GM12878 (cell line): ENCODE results near the gene DMBX1. TPM values are rescaled to one million over a fixed set of nuclear protein-coding genes. Genes with fewer than 3 reads are reported as not detected.

Source experiments
- BCL3 ChIP-seq: IDR thresholded peaks from 2 replicates; pipeline ENCODE4 v1.6.1; 2011; ENCODE audit warnings: borderline replicate concordance, low read depth, mild to moderate bottlenecking, moderate library complexity, low read length; ENCODE audit not compliant: insufficient read depth, poor library complexity, severe bottlenecking
- CREM ChIP-seq: IDR thresholded peaks from 2 replicates; pipeline ENCODE4 v1.6.1; 2014; ENCODE audit warnings: antibody characterized with exemption, low read depth
- ESRRA ChIP-seq: IDR thresholded peaks from 2 replicates; pipeline ENCODE4 v1.6.1; 2012; ENCODE audit warnings: mild to moderate bottlenecking, low read length, improper control_type of control experiment
- FOXM1 ChIP-seq: IDR thresholded peaks from 2 replicates; pipeline ENCODE4 v1.6.1; 2012; ENCODE audit warnings: low read depth, mild to moderate bottlenecking, inconsistent platforms, low read length, moderate library complexity
- KDM1A ChIP-seq: fragments of 200-600 bp; sonication (generic); IDR thresholded peaks from 2 replicates; pipeline ENCODE4 v1.6.1; 2016; ENCODE audit warnings: borderline replicate concordance
- RELA ChIP-seq: fragments of 450-650 bp; IDR thresholded peaks from 2 replicates; pipeline ENCODE4 v1.8.0; 2014; ENCODE audit warnings: borderline replicate concordance; ENCODE audit not compliant: partially characterized antibody
- ZBTB40 ChIP-seq: fragments of 450-650 bp; IDR thresholded peaks from 2 replicates; pipeline ENCODE4 v1.6.1; 2016; ENCODE audit warnings: mild to moderate bottlenecking, moderate library complexity, borderline replicate concordance
- ZNF274 ChIP-seq: IDR thresholded peaks from one replicate; pipeline ENCODE4 v1.8.0; 2011; ENCODE audit not compliant: insufficient read length, insufficient read depth
- polyA plus RNA-seq, 11 experiments: library from polyadenylated mRNA; depleted of rRNA in 4 of 11; unstranded in 6 of 11; stranded (reverse) in 5 of 11; fragments of >200 nt; fragmentation: Nextera tagmentation in 4 of 11; fragmentation: Illumina TruSeq in 1 of 11; extraction: Ambion mirVana in 4 of 11; extraction: Trizol in 1 of 11; gene quantifications; 1 replicate in 1 of 11; 2 replicates in 10 of 11; pipeline versions ENCODE4 v1.2.1 to v1.2.3, GENCODE V29; 2011 to 2016; ENCODE audit warnings: inconsistent platforms in 2 of 11, missing spikeins in 2 of 11, low read depth in 1 of 11
- total RNA-seq, 4 experiments: library from RNA; depleted of rRNA in 3 of 4; stranded (reverse); fragments of >200 nt in 3 of 4; fragmentation: Illumina TruSeq in 1 of 4; extraction: Trizol in 1 of 4; gene quantifications; 2 replicates each; pipeline versions ENCODE4 v1.2.1 to v1.2.3, GENCODE V29; 2013 to 2021

Gene DMBX1
- total and polyA plus RNA-seq, 10 of the 15 experiments (the other 5 are each of a cell fraction or from before 2014, with no cell fraction given): 0.03 TPM; not detected in 9

- TF ChIP-seq ZBTB40 (no peak), CREM (no peak), ZNF274 (no peak), BCL3 (no peak), ESRRA (no peak), FOXM1 (no peak), KDM1A (no peak), RELA (no peak)
Observed at GRCh38 chr1:46490406-46490655, 695 bp downstream of the DMBX1 start (continued).
